DOHH2 (cell line): Measurements from ENCODE around the gene CIAO3.
"Not testable (repeated sequence)": the region's sequence is repeated elsewhere in the genome, so short reads cannot be mapped to it uniquely, and the experiment has no call there.

Experiments used
- H3F3A ChIP-seq: fragments of 200-600 bp; sonication (generic), shearing (Covaris generic); 2 replicates; pipeline ENCODE4 v1.6.0; 2016; ENCODE audit warnings: antibody characterized with exemption, mild to moderate bottlenecking; ENCODE audit not compliant: control insufficient read depth, insufficient read depth
- H3K27ac ChIP-seq: fragments of 200-600 bp; sonication (generic); 2 replicates; pipeline ENCODE4 v1.5.1; 2014; ENCODE audit warnings: low read depth, mild to moderate bottlenecking, low read length, moderate library complexity
- H3K27me3 ChIP-seq: fragments of 200-600 bp; sonication (generic); 2 replicates; pipeline ENCODE4 v1.6.1; 2014; ENCODE audit warnings: mild to moderate bottlenecking, low read length, mixed read lengths; ENCODE audit not compliant: control insufficient read depth
- H3K36me3 ChIP-seq: fragments of 200-600 bp; sonication (generic); 2 replicates; pipeline ENCODE4 v1.6.1; 2014; ENCODE audit warnings: mild to moderate bottlenecking, low read length, moderate library complexity, mixed read lengths; ENCODE audit not compliant: control insufficient read depth
- H3K4me1 ChIP-seq: fragments of 200-600 bp; sonication (generic); 2 replicates; pipeline ENCODE4 v1.6.1; 2014; ENCODE audit warnings: mild to moderate bottlenecking, low read length, mixed read lengths; ENCODE audit not compliant: control insufficient read depth
- H3K4me2 ChIP-seq: fragments of 200-600 bp; sonication (generic); 2 replicates; pipeline ENCODE4 v1.6.0; 2014; ENCODE audit warnings: mild to moderate bottlenecking, low read length, moderate library complexity
- H3K4me3 ChIP-seq: fragments of 200-600 bp; sonication (generic); 2 replicates; pipeline ENCODE4 v1.5.1; 2014; ENCODE audit warnings: mild to moderate bottlenecking, low read length, mixed read lengths
- H3K79me2 ChIP-seq: fragments of 200-600 bp; sonication (generic); 2 replicates; pipeline ENCODE4 v1.6.1; 2014; ENCODE audit warnings: mild to moderate bottlenecking, low read length, mixed read lengths; ENCODE audit not compliant: control insufficient read depth
- H3K9me2 ChIP-seq: fragments of 200-600 bp; sonication (generic); replicated peaks from 2 replicates; pipeline ENCODE4 v1.6.1; 2014; ENCODE audit warnings: mild to moderate bottlenecking, low read length, mixed read lengths; ENCODE audit not compliant: control insufficient read depth
- H3K9me3 ChIP-seq: fragments of 200-600 bp; sonication (generic); 2 replicates; pipeline ENCODE4 v1.6.1; 2014; ENCODE audit warnings: antibody characterized with exemption, low read length, mixed read lengths; ENCODE audit not compliant: control insufficient read depth, insufficient read depth
- H4K20me1 ChIP-seq: fragments of 200-600 bp; sonication (generic); 2 replicates; pipeline ENCODE4 v1.6.0; 2014; ENCODE audit warnings: low read depth, mild to moderate bottlenecking, antibody characterized with exemption, low read length, moderate library complexity; ENCODE audit not compliant: control insufficient read depth, insufficient read depth
- CTCF ChIP-seq: fragments of 200-600 bp; sonication (generic); IDR thresholded peaks from one replicate; pipeline ENCODE4 v1.5.1; 2014; ENCODE audit warnings: antibody characterized with exemption, mild to moderate bottlenecking, low read depth, low read length; ENCODE audit not compliant: poor library complexity, severe bottlenecking
- EZH2phosphoT487 ChIP-seq: fragments of 200-600 bp; sonication (generic); IDR thresholded peaks from 2 replicates; pipeline ENCODE4 v1.6.1; 2017; ENCODE audit warnings: borderline replicate concordance, mild to moderate bottlenecking, antibody characterized with exemption, low read length, moderate library complexity, mixed read lengths

The CIAO3 gene

GRCh38 chr16:745739-746138 lies 4.9 kb upstream of the CIAO3 start:
- Histone ChIP-seq H3K27me3 (no peaks in the 10 kb centered on the region), H3F3A (no peaks in the 10 kb centered on the region), H3K4me3 (no peak overlapping the region), H3K9me3 (no peaks in the 10 kb centered on the region), H3K27ac (no peak overlapping the region), H3K36me3 (no peaks in the 10 kb centered on the region), H3K4me2 (no peak overlapping the region), H3K4me1 (peaks cover 9% of the 10 kb centered on the region; the same call in 1 of the 2 replicates), H4K20me1 (no peaks in the 10 kb centered on the region), H3K9me2 (no peaks in the 10 kb centered on the region), H3K79me2 (no peaks in the 10 kb centered on the region)
- TF ChIP-seq EZH2phosphoT487 = no peak
- peak; percentile 41 for TF ChIP-seq CTCF

GRCh38 chr16:743794-744500 lies 3.1 kb upstream of the CIAO3 start:
- no peaks in the 10 kb centered on the region for H4K20me1 ChIP-seq
- peaks cover 15% of the 10 kb centered on the region for H3K36me3 ChIP-seq
- H3K27me3 ChIP-seq = no peaks in the 10 kb centered on the region
- H3F3A ChIP-seq = peaks cover 6% of the 10 kb centered on the region; the same call in 1 of the 2 replicates
- no peaks in the 10 kb centered on the region for H3K9me2 ChIP-seq
- TF ChIP-seq EZH2phosphoT487 = no peak
- peak; percentile 52 for TF ChIP-seq CTCF
- peaks cover 20% of the 10 kb centered on the region for H3K4me1 ChIP-seq
- no peak overlapping the region for H3K4me2 ChIP-seq
- H3K9me3 ChIP-seq = no peaks in the 10 kb centered on the region
- no peak overlapping the region for H3K4me3 ChIP-seq
- peaks cover 17% of the 10 kb centered on the region for H3K79me2 ChIP-seq
- no peak overlapping the region for H3K27ac ChIP-seq

- not testable (repeated sequence) for H3K4me3 ChIP-seq, H3K9me3 ChIP-seq, H3K9me2 ChIP-seq, H3K27me3 ChIP-seq, H4K20me1 ChIP-seq, H3K27ac ChIP-seq, H3K4me2 ChIP-seq
- peaks cover 12% of the 10 kb centered on the region for H3F3A ChIP-seq
- peaks cover 17% of the 10 kb centered on the region for H3K79me2 ChIP-seq
- peaks cover 21% of the 10 kb centered on the region for H3K36me3 ChIP-seq
- H3K4me1 ChIP-seq = peaks cover 29% of the 10 kb centered on the region
Observed at GRCh38 chr16:742894-743293, 2.1 kb upstream of the CIAO3 start.

GRCh38 chr16:741986-742629 lies 1.3 kb upstream of the CIAO3 start:
- Histone ChIP-seq H3K9me2 (no peaks in the 10 kb centered on the region), H4K20me1 (no peaks in the 10 kb centered on the region), H3K36me3 (peaks cover 27% of the 10 kb centered on the region), H3F3A (peaks cover 15% of the 10 kb centered on the region), H3K9me3 (no peaks in the 10 kb centered on the region), H3K4me1 (peaks cover 37% of the 10 kb centered on the region), H3K79me2 (peaks cover 21% of the 10 kb centered on the region), H3K27me3 (no peaks in the 10 kb centered on the region), H3K27ac (no peak overlapping the region), H3K4me3 (no peak overlapping the region), H3K4me2 (peak overlapping the region; percentile 100; the same call in 1 of the 2 replicates)
- TF ChIP-seq CTCF = no peak
- TF ChIP-seq EZH2phosphoT487 = no peak
